Activated T-helper 17 cell treated with anti-CD3 and anti-CD28 coated beads, Interleukin-2, amount 50 U/mL, for 72 hours (primary cell): Measurements from ENCODE around the gene RAC2. TPM values are rescaled to one million over a fixed set of nuclear protein-coding genes. Genes with fewer than 3 reads are reported as not detected.
A peak's percentile ranks its signal among the peaks of the same experiment; 100 is the strongest.
"Not testable (repeated sequence)": the region's sequence is repeated elsewhere in the genome, so short reads cannot be mapped to it uniquely, and the experiment has no call there.

ENCODE experiments used
- ATAC-seq: fragments of 150-1000 bp; cut with Tn5 transposase; replicated peaks from 2 replicates; pipeline ENCODE4 v1.10.0; 2021; ENCODE audit warnings: mild to moderate bottlenecking, moderate library complexity
- H3K27ac Mint-ChIP-seq: one replicate; pipeline ENCODE4 v1.8.0; 2022; ENCODE audit warnings: mixed read lengths
- H3K27me3 Mint-ChIP-seq: one replicate; pipeline ENCODE4 v1.8.0; 2022; ENCODE audit warnings: mixed read lengths
- H3K36me3 Mint-ChIP-seq: one replicate; pipeline ENCODE4 v1.8.0; 2022; ENCODE audit warnings: low read depth, mild to moderate bottlenecking, mixed read lengths
- H3K4me1 Mint-ChIP-seq: one replicate; pipeline ENCODE4 v1.8.0; 2022; ENCODE audit warnings: mixed read lengths
- H3K4me3 Mint-ChIP-seq: one replicate; pipeline ENCODE4 v1.8.0; 2022; ENCODE audit warnings: mild to moderate bottlenecking, mixed read lengths
- H3K9me3 Mint-ChIP-seq: one replicate; pipeline ENCODE4 v1.8.0; 2022; ENCODE audit warnings: mixed read lengths
- total RNA-seq, 2 donors: library from RNA; stranded (reverse); gene quantifications; one replicate each; pipeline ENCODE4 v1.2.3, GENCODE V29; 2022

Gene RAC2
- total RNA-seq, 2 donors from 2014 or later, result 674 to 1,069 TPM

DNA sequence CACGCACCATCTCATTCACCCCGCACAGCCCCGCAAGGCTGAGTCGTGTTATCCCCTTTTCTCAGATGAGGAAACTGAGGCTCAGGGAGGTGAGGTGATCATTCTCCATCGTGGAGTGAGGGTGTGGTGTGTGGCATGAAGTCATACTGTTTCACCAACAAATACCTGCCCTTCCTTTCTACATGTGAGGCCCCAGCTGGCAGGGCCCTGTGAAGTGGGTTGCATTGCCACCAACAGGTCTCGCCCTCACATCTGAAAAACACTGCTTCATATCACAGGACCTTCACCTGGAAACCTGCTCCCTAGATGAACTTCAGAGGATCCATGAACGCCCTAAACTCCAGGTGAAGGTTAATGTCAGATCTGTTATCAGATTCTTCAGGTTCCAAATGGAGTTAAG, 36.1 kb downstream of the RAC2 start:
- H3K4me1 Mint-ChIP-seq, result peaks cover 20% of the 10 kb centered on the region
- no peaks in the 10 kb centered on the region for H3K9me3 Mint-ChIP-seq
- no peak overlapping the region for H3K27ac Mint-ChIP-seq
- H3K27me3 Mint-ChIP-seq, result no peaks in the 10 kb centered on the region
- no peak overlapping the region for H3K4me3 Mint-ChIP-seq
- ATAC-seq, result peak; percentile 26
- H3K36me3 Mint-ChIP-seq, result no peaks in the 10 kb centered on the region

DNA sequence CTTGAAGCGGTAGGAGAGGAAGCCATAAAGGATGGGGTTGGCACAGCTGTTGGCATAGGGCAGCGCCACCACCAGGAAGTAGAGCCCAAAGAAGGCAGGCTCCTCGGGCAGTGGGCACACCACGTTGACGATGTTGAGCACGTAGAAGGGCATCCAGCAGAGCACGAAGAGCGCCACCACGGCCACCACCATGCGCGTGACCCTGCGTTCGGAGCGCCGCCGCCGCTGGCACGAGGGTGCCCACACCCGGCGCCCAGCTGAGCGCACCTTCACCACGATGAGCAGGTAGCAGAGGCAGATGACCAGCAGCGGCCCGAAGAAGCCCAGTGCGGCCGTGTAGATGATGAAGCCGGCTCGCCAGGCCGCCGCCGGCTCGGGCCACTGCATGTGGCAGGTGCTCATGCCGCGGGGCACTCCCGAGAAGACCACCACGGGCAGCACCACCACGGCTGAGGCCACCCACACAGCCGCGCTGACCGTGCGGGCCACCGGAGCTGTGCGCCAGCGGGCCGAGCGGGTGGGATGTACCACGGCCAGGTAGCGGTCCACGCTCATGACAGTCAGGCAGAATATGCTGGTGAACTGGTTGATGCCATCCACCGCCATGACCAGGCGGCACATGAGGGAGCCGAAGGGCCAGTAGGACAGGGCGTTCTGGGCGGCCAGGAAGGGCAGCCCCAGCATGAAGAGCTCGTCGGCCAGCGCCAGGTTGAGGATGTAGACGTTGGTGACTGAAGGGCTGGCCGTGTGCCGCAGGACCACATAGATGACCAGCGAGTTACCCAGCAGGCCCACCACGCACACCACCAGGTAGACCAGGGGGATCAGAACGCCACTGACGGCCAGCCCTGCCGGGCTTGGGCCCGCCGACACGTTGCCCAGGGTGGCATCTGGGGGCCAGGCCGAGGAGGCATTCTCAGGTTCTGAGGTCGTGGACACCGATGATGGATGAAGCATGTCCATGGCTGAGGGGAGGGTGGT, 36.9 kb downstream of the RAC2 start:
- Mint-ChIP-seq H3K9me3 (no peaks in the 10 kb centered on the region), H3K4me3 (no peak overlapping the region), H3K27me3 (no peaks in the 10 kb centered on the region), H3K36me3 (no peaks in the 10 kb centered on the region), H3K27ac (no peak overlapping the region), H3K4me1 (peaks cover 18% of the 10 kb centered on the region)
- no peak for ATAC-seq

DNA sequence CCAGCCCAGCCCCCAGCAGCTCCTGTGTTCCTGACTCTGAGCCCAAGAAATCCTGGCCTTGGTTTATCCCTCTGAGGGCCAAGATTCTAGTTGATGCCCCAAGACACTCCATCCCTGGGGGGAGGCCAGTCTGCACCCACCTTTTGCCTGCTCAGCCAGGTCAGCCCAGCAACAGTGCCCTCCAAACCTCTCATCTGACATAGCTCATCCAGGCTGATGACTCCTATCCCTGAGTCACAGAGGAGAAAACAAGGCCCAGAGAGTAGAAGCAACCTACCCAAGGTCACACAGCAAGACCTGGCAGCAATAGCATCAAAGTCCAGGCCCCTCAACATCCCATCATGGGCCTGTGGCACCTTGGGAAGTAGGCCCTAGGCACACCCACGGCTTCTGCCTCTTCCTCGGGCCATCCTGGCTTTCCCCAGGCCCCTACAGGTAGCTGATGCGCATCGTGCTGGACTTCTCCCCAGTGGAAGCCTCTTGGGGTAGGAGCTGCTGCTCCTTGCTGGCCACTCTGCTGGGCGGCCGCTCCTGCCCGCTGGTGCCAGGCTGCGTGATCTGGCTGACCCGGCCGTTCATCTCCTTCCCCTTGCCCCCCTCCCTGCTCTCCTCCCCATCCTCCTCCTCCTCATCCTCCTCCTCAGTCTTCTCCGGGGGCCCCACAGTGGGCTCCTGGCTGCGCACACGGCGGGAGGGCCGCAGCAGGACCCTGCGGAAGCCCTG, 37.8 kb downstream of the RAC2 start:
- H3K4me1 Mint-ChIP-seq, result peaks cover 15% of the 10 kb centered on the region
- H3K27me3 Mint-ChIP-seq, result no peaks in the 10 kb centered on the region
- no peaks in the 10 kb centered on the region for H3K9me3 Mint-ChIP-seq
- no peaks in the 10 kb centered on the region for H3K36me3 Mint-ChIP-seq
- no peak overlapping the region for H3K27ac Mint-ChIP-seq
- H3K4me3 Mint-ChIP-seq, result no peak overlapping the region
- no peak for ATAC-seq

DNA sequence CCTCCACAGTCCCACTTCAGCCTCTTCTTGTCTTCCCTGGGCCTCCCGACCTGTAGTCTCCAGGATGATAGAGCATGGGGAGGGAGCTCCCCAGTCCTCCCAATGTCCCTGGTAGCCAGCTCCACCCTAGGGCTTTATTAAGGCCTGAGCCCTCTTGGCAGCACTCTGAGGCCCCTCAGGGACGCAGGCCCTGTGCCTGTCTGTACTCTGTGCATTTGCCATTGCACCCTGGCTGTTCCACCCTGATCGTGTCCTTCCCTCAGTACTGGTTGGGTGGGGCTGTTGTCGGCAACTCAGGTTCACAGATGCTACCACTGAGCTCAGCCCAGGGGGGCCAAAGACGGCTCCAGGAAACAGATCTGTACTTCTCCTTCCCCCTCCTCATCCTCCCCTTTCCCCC, 39.0 kb downstream of the RAC2 start:
- Mint-ChIP-seq H3K27ac (peak overlapping the region; percentile 13), H3K36me3 (no peaks in the 10 kb centered on the region), H3K4me1 (peaks cover 15% of the 10 kb centered on the region), H3K9me3 (no peaks in the 10 kb centered on the region), H3K27me3 (no peaks in the 10 kb centered on the region), H3K4me3 (no peak overlapping the region)
- ATAC-seq, result no peak

GRCh38 chr22:37204045-37204655, 39.9 kb downstream of the RAC2 start:
- H3K4me1 Mint-ChIP-seq, result peaks cover 15% of the 10 kb centered on the region
- no peaks in the 10 kb centered on the region for H3K27me3 Mint-ChIP-seq
- no peak overlapping the region for H3K4me3 Mint-ChIP-seq
- no peaks in the 10 kb centered on the region for H3K9me3 Mint-ChIP-seq
- H3K36me3 Mint-ChIP-seq, result no peaks in the 10 kb centered on the region
- peak overlapping the region; percentile 13 for H3K27ac Mint-ChIP-seq
- ATAC-seq, result no peak

- Mint-ChIP-seq H3K36me3 (no peaks in the 10 kb centered on the region), H3K27ac (peak overlapping the region; percentile 13), H3K4me3 (no peak overlapping the region), H3K9me3 (no peaks in the 10 kb centered on the region), H3K27me3 (no peaks in the 10 kb centered on the region), H3K4me1 (peaks cover 9% of the 10 kb centered on the region)
- no peak for ATAC-seq
Measured at GRCh38 chr22:37203354-37204044, 40.6 kb downstream of the RAC2 start.

- Mint-ChIP-seq H3K4me1 (peaks cover 15% of the 10 kb centered on the region), H3K36me3 (no peaks in the 10 kb centered on the region), H3K27ac (no peak overlapping the region), H3K9me3 (no peaks in the 10 kb centered on the region), H3K27me3 (no peaks in the 10 kb centered on the region), H3K4me3 (no peak overlapping the region)
- ATAC-seq, result no peak
Measured at GRCh38 chr22:37202716-37203115, 41.4 kb downstream of the RAC2 start.

DNA sequence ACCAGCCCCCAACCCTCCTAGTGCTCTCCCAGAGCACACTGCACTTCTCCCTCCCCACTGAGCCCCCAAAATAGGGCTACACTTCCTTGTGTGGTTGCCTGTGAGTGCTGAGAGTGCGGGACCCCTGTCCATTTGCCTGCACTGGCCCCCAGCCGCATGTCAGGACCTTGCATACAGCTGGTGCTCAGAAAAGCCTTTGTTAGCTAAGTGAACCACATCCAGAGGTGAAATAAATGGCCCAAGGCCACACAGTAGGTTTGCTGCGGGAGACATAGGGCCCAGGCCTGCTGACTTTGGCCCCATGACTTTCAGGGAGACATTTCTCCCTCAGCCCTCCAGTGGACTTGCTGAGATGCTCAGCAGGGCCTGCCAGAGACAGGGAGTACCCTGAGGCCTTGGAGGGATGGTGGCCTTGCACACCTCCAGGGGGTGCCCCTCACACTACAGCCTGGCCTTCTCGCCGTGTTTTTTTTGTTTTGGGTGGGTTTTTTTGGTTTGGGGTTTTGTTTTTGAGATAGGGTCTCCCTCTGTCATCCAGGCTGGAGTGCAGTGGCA, 42.0 kb downstream of the RAC2 start:
- no peaks in the 10 kb centered on the region for H3K36me3 Mint-ChIP-seq
- no peak for ATAC-seq
- H3K4me1 Mint-ChIP-seq, result peaks cover 17% of the 10 kb centered on the region
- H3K27me3 Mint-ChIP-seq, result no peaks in the 10 kb centered on the region
- H3K9me3 Mint-ChIP-seq, result no peaks in the 10 kb centered on the region
- H3K27ac Mint-ChIP-seq, result no peak overlapping the region
- no peak overlapping the region for H3K4me3 Mint-ChIP-seq

- H3K36me3 Mint-ChIP-seq, H3K9me3 Mint-ChIP-seq, H3K27me3 Mint-ChIP-seq, H3K4me3 Mint-ChIP-seq, H3K27ac Mint-ChIP-seq, ATAC-seq: not testable (repeated sequence)
- H3K4me1 Mint-ChIP-seq, result peaks cover 18% of the 10 kb centered on the region
Measured at GRCh38 chr22:37201443-37201820, 42.6 kb downstream of the RAC2 start.

DNA sequence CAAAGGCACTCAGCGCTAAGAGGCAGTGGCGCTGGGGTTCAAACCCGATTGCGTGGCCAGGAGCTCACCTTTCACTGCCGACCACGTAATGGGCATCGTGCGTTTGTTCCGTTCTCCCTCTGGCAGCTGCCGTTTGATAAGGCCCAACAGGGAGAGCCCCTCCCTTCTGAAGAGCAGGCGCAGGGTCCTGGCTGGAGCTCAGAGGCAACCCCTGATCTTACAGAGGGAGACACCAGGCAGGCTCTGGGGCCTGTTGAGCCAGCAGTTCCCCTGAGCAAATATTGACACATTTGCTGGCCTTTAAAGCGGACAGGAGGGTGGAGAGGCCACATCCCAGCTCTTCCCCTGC, 44.3 kb downstream of the RAC2 start:
- Mint-ChIP-seq H3K36me3 (no peaks in the 10 kb centered on the region), H3K4me3 (peak overlapping the region; percentile 99), H3K27me3 (no peaks in the 10 kb centered on the region), H3K27ac (peak overlapping the region; percentile 97), H3K4me1 (peaks cover 25% of the 10 kb centered on the region), H3K9me3 (no peaks in the 10 kb centered on the region)
- ATAC-seq, result peak; percentile 17

DNA sequence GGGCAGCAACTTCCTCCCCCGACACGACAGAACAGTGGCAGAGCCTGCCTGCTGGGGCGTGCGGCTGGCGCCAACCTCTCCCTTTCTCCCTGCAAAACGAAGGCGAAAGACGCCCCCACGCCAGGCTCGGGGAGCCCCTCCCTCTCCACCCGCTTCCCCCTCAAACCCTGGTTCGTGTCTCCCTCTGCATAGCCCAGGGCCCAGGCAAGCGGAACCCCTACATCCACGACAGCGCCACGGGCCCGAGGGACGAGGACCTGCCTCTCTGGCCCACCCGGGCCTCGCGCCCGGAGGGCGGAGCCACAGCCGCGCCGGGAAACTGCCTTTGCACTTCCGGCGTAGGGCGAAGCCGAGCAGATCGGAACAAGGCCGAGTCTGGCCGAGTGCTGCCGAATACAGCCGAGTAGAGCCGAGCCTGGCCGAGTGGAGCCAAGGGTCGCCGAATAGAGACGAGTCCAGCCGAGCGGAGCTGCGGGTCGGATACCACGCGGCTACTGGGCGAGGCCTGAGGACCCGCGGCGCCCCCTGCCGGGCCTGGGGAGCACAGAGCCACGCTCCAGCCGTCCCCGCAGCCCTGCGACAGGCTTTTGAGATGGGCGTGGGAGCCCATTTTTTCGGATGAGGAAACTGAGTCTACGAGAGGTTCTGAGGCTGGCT, 44.8 kb downstream of the RAC2 start:
- H3K36me3 Mint-ChIP-seq, result no peaks in the 10 kb centered on the region
- peaks cover 27% of the 10 kb centered on the region for H3K4me1 Mint-ChIP-seq

DNA sequence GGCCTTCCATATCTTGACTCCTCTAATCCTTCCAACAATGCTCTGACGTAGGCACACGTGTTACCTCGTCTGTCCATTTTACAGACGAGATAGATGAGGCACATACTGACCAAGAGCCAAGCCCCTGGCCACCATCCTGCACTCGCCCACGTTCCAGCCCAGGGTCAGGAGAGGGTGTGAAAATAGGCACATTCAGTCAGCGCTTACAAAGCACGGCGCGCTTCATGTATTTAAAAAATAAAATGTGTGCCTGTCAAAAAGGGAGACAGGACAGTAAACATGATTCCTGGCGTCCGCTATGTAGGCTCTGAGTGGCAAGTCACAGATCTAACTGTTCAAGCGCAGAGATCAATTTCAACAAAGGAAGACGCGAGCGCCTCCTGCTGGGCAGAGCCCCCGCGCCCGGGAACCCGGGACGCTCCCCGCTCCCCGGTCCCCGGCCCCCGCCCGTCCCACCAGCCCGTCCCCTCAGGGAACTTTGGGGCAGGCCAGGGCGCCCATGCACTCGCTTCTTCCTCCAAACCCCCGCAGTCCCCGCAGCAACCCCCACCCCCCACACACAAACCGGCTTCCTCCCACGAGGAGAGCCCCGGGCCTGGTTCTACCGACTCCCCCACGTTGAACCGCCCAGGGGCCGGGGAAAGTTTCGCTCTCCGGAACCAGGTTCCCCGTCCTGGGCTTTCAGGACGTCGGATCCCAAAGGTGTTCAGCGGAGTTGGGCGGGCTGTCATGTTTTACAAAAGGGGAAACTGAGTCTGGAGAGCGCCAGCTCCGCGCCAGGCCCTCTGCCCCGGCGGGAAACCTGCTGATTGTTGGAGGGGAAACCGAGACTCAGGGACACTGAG, 45.6 kb downstream of the RAC2 start:
- peak; percentile 52 for ATAC-seq
- no peaks in the 10 kb centered on the region for H3K36me3 Mint-ChIP-seq

More for the DNA sequence above, 44.8 kb downstream of the RAC2 start:
- Mint-ChIP-seq H3K4me3 (peak overlapping the region; percentile 99), H3K27ac (peak overlapping the region; percentile 97), H3K27me3 (no peaks in the 10 kb centered on the region), H3K9me3 (no peaks in the 10 kb centered on the region)
- ATAC-seq, result peak; percentile 94

More for the DNA sequence above, 45.6 kb downstream of the RAC2 start:
- no peaks in the 10 kb centered on the region for H3K27me3 Mint-ChIP-seq
- peaks cover 29% of the 10 kb centered on the region for H3K4me1 Mint-ChIP-seq
- H3K27ac Mint-ChIP-seq, result peak overlapping the region; percentile 97
- peak overlapping the region; percentile 99 for H3K4me3 Mint-ChIP-seq
- H3K9me3 Mint-ChIP-seq, result no peaks in the 10 kb centered on the region
